Subcutaneous adipose tissue (tissue), 4 donors: ENCODE measurements around the gene C1orf74. TPM values are rescaled to one million over a fixed set of nuclear protein-coding genes. Genes with fewer than 3 reads are reported as not detected.

Source experiments
- CTCF ChIP-seq: fragments of 450-650 bp; IDR thresholded peaks from one replicate; pipeline ENCODE4 v1.5.1; 2016; ENCODE audit warnings: low read depth, mild to moderate bottlenecking, control low read depth, antibody characterized with exemption, moderate library complexity
- total RNA-seq, 4 donors: library from RNA; depleted of rRNA; stranded (reverse); fragments of >200 nt; gene quantifications; one replicate each; pipeline ENCODE4 v1.1.0, GENCODE V29; 2016

C1orf74 gene
- total RNA-seq, 4 donors from 2014 or later = 1.1 to 2.0 (median 1.4) TPM

GRCh38 chr1:209823143-209824041, 39.0 kb upstream of the C1orf74 start:
- no peak for TF ChIP-seq CTCF

- no peak for TF ChIP-seq CTCF
These were observed 38.3 kb upstream of the C1orf74 start for GRCh38 chr1:209822706-209823105.

GRCh38 chr1:209820986-209821385, 36.6 kb upstream of the C1orf74 start:
- TF ChIP-seq CTCF = no peak

GRCh38 chr1:209819058-209819457, 34.7 kb upstream of the C1orf74 start:
- no peak for TF ChIP-seq CTCF

- no peak for TF ChIP-seq CTCF
These were observed 33.3 kb upstream of the C1orf74 start for GRCh38 chr1:209817691-209818090.

GRCh38 chr1:209816923-209817322, 32.6 kb upstream of the C1orf74 start:
- TF ChIP-seq CTCF = no peak

GRCh38 chr1:209815931-209816341, 31.6 kb upstream of the C1orf74 start:
- no peak for TF ChIP-seq CTCF
